OCI-LY7 (cell line): Measurements from ENCODE around the gene CLIP3. TPM values are rescaled to one million over a fixed set of nuclear protein-coding genes. Genes with fewer than 3 reads are reported as not detected.
"Not testable (repeated sequence)": the region's sequence is repeated elsewhere in the genome, so short reads cannot be mapped to it uniquely, and the experiment has no call there.

ENCODE experiments used
- BruUV-seq: library from RNA; stranded (reverse); fragments of 400-500 nt; replicated peaks from 2 replicates; lab custom pipeline; 2021; lab: Mats Ljungman, UMichigan
- CTCF ChIA-PET: fragments of 300-600 bp; sonication (Branson Sonifier 250); formaldehyde crosslinking; loops from one replicate; lab custom pipeline; 2022; ENCODE audit warnings: antibody characterized with exemption; ENCODE audit not compliant: unreplicated experiment; lab: Charles Lee
- POLR2A ChIA-PET: fragments of 300-600 bp; sonication (Branson Sonifier 250); formaldehyde crosslinking; loops from one replicate; lab custom pipeline; 2022; ENCODE audit warnings: antibody characterized with exemption; lab: Charles Lee
- DNase-seq: peaks from one replicate; pipeline ENCODE4 v3.0.0-alpha.2; 2015; ENCODE audit warnings: low spot score
- H2AFZ ChIP-seq: fragments of 200-600 bp; sonication (generic), shearing (Covaris generic); 2 replicates; pipeline ENCODE4 v1.6.1; 2014; ENCODE audit warnings: mild to moderate bottlenecking, antibody characterized with exemption, low read length, moderate library complexity
- H3K27ac ChIP-seq: fragments of 200-600 bp; sonication (generic); 2 replicates; pipeline ENCODE4 v1.5.1; 2014; ENCODE audit warnings: mixed run types, low read depth, mild to moderate bottlenecking, moderate library complexity, low read length, inconsistent platforms; ENCODE audit not compliant: poor library complexity, severe bottlenecking
- H3K36me3 ChIP-seq: fragments of 200-600 bp; sonication (generic); 2 replicates; pipeline ENCODE4 v1.6.1; 2014; ENCODE audit warnings: mild to moderate bottlenecking, antibody characterized with exemption, low read length, moderate library complexity, mixed read lengths; ENCODE audit not compliant: insufficient read depth
- H3K4me1 ChIP-seq: fragments of 200-600 bp; sonication (generic); 2 replicates; pipeline ENCODE4 v1.5.1; 2014; ENCODE audit warnings: mild to moderate bottlenecking, low read length; ENCODE audit not compliant: insufficient read depth, poor library complexity, severe bottlenecking
- H3K4me2 ChIP-seq: fragments of 200-600 bp; sonication (generic); 2 replicates; pipeline ENCODE4 v1.6.1; 2014; ENCODE audit warnings: mild to moderate bottlenecking, low read length
- H3K4me3 ChIP-seq: fragments of 200-600 bp; sonication (generic); 2 replicates; pipeline ENCODE4 v1.5.1; 2014; ENCODE audit warnings: mild to moderate bottlenecking, low read depth, low read length; ENCODE audit not compliant: poor library complexity, severe bottlenecking
- H3K79me2 ChIP-seq: fragments of 200-600 bp; sonication (generic); 2 replicates; pipeline ENCODE4 v1.6.1; 2016; ENCODE audit warnings: low read depth, mild to moderate bottlenecking, low read length, moderate library complexity, mixed read lengths; ENCODE audit not compliant: insufficient read depth
- H3K9me2 ChIP-seq: fragments of 200-600 bp; sonication (generic); 2 replicates; pipeline ENCODE4 v1.6.1; 2016; ENCODE audit warnings: mild to moderate bottlenecking, low read length, mixed read lengths; ENCODE audit not compliant: insufficient read depth
- H3K9me3 ChIP-seq: fragments of 200-600 bp; sonication (generic); 2 replicates; pipeline ENCODE4 v1.6.1; 2014; ENCODE audit warnings: mild to moderate bottlenecking, mixed run types, low read length, mixed read lengths
- H4K20me1 ChIP-seq: fragments of 200-600 bp; sonication (generic); 2 replicates; pipeline ENCODE4 v1.6.1; 2014; ENCODE audit warnings: mild to moderate bottlenecking, antibody characterized with exemption, low read length, moderate library complexity, mixed read lengths; ENCODE audit not compliant: insufficient read depth
- EZH2phosphoT487 ChIP-seq: fragments of 200-600 bp; sonication (generic); IDR thresholded peaks from 2 replicates; pipeline ENCODE4 v1.6.1; 2018; ENCODE audit warnings: low read depth, borderline replicate concordance, mild to moderate bottlenecking, mixed run types, antibody characterized with exemption, low read length, moderate library complexity, mixed read lengths
- intact Hi-C: fragments of 100-400 bp; cut with micrococcal nuclease; formaldehyde crosslinking; loops from one replicate; pipeline ENCODE4 v1.10.0; 2022; ENCODE audit not compliant: unreplicated experiment
- total RNA-seq, 2 experiments: library from RNA; depleted of rRNA in 1 of 2; stranded (reverse); fragments of >200 nt in 1 of 2; shearing (Covaris generic) in 1 of 2; gene quantifications; 2 replicates each; pipeline ENCODE4 v1.2.3, GENCODE V29; 2014 to 2022
- TF ChIP-seq, protein P1 (sequence below): fragments of 200-600 bp; sonication (generic); conservative IDR thresholded peaks from 2 replicates; pipeline ENCODE4 v1.5.1; 2014; ENCODE audit warnings: mild to moderate bottlenecking, antibody characterized with exemption, low read length, moderate library complexity, mixed read lengths

CLIP3 gene
- total RNA-seq, 2 experiments from 2014 or later, result 0.66 to 2.4 TPM

DNA sequence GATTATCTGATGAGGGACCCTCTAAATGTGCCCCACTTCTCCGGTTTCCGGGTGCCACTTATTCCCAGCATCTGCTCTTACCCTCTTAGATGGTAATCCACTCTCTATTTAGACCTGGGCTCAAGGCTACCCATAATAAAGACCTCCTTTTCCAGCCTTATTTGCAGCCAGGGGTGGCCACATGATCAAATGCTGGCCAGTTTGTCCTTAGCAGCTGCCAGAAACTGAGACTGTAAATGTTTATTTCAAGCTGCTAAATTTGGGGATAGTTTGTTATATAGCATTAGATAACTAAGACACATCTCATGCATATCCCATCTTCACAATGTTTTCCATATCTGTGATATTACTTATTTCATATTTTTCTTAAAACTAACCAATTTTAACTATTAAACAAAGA, 11.3 kb upstream of the CLIP3 start:
- no TSS peak for BruUV-seq
- no peak for DNase-seq

DNA sequence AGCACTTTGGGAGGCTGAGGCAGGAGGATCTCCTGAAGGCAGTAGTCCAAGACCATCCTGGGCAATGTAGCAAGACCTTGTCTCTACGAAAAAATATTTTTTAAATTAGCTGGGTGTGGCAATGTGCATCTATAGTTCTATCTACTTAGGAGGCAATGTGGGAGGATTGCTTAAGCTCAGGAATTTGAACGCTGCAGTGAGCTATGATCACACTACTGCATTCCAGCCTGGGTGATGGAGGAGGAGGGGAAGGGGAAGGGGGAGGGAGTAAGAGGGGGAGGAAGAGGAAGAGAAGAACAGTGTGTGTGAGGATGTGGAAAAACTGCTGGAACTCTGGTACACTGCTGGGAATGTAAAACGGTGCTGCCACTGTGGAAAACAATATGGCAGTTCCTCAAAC, 9.2 kb upstream of the CLIP3 start:
- H3K4me1 ChIP-seq, result no peaks in the 10 kb centered on the region
- H3K9me2 ChIP-seq, result no peaks in the 10 kb centered on the region
- no peak for DNase-seq
- ChIA-PET POLR2A (no interaction called here), CTCF (no interaction called here)
- BruUV-seq, result no TSS peak
- no peaks in the 10 kb centered on the region for H3K79me2 ChIP-seq
- no peaks in the 10 kb centered on the region for H3K36me3 ChIP-seq
- H4K20me1 ChIP-seq, result no peaks in the 10 kb centered on the region
- no peak overlapping the region for H2AFZ ChIP-seq
- intact Hi-C loops, result no loop called here
- TF ChIP-seq, protein P1, sequence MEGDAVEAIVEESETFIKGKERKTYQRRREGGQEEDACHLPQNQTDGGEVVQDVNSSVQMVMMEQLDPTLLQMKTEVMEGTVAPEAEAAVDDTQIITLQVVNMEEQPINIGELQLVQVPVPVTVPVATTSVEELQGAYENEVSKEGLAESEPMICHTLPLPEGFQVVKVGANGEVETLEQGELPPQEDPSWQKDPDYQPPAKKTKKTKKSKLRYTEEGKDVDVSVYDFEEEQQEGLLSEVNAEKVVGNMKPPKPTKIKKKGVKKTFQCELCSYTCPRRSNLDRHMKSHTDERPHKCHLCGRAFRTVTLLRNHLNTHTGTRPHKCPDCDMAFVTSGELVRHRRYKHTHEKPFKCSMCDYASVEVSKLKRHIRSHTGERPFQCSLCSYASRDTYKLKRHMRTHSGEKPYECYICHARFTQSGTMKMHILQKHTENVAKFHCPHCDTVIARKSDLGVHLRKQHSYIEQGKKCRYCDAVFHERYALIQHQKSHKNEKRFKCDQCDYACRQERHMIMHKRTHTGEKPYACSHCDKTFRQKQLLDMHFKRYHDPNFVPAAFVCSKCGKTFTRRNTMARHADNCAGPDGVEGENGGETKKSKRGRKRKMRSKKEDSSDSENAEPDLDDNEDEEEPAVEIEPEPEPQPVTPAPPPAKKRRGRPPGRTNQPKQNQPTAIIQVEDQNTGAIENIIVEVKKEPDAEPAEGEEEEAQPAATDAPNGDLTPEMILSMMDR, result no peak
- no peak for TF ChIP-seq EZH2phosphoT487
- no peak overlapping the region for H3K27ac ChIP-seq
- H3K4me2 ChIP-seq, result no peak overlapping the region
- no peaks in the 10 kb centered on the region for H3K9me3 ChIP-seq
- H3K4me3 ChIP-seq, result no peak overlapping the region

More for the DNA sequence above, 11.3 kb upstream of the CLIP3 start:
- ChIA-PET POLR2A (interaction anchor here (1.2 kb wide), 1 partner anchor 10 kb away, joined by 4 read pairs; the partner anchor contains the start of gene THAP8), CTCF (no interaction called here)
- H4K20me1 ChIP-seq, result no peaks in the 10 kb centered on the region
- no peak for TF ChIP-seq EZH2phosphoT487
- TF ChIP-seq, protein P1, result no peak
- H3K4me2 ChIP-seq, result no peak overlapping the region
- no peak overlapping the region for H3K27ac ChIP-seq
- no peaks in the 10 kb centered on the region for H3K4me1 ChIP-seq
- H3K9me3 ChIP-seq, result no peaks in the 10 kb centered on the region
- intact Hi-C loops, result no loop called here
- no peak overlapping the region for H3K4me3 ChIP-seq
- H3K79me2 ChIP-seq, result no peaks in the 10 kb centered on the region
- H3K9me2 ChIP-seq, result no peaks in the 10 kb centered on the region
- H3K36me3 ChIP-seq, result no peaks in the 10 kb centered on the region
- H2AFZ ChIP-seq, result no peak overlapping the region

- H4K20me1 ChIP-seq, H3K27ac ChIP-seq, CTCF ChIA-PET, H3K4me2 ChIP-seq, DNase-seq, H3K36me3 ChIP-seq, H3K9me3 ChIP-seq, POLR2A ChIA-PET, H3K4me3 ChIP-seq, H3K9me2 ChIP-seq, intact Hi-C loops, BruUV-seq, H3K79me2 ChIP-seq, H3K4me1 ChIP-seq, H2AFZ ChIP-seq: not testable (repeated sequence)
Measured at GRCh38 chr19:36041092-36041491, 8.4 kb upstream of the CLIP3 start.
